Endothelial cell of umbilical vein (primary cell): ENCODE results near the gene SZT2. TPM values are rescaled to one million over a fixed set of nuclear protein-coding genes. Genes with fewer than 3 reads are reported as not detected.

Experiments used
- BruUV-seq: library from RNA; stranded (reverse); fragments of 400-500 nt; replicated peaks from 2 replicates; lab custom pipeline; 2021; lab: Mats Ljungman, UMichigan
- CTCF ChIA-PET: fragments of 300-600, 350-600 bp; sonication (Branson Sonifier 250); formaldehyde crosslinking; loops from one replicate; lab custom pipeline; 2021; ENCODE audit warnings: antibody characterized with exemption, inconsistent platforms; lab: Charles Lee
- POLR2A ChIA-PET: fragments of 300-600, 350-600 bp; sonication (Branson Sonifier 250); formaldehyde crosslinking; loops from one replicate; lab custom pipeline; 2021; ENCODE audit warnings: antibody characterized with exemption, inconsistent platforms; lab: Charles Lee
- DNase-seq: peaks from one replicate; pipeline ENCODE4 v3.0.0-alpha.2; 2011; ENCODE audit warnings: low read depth, low spot score
- FAIRE-seq: peaks from 2 replicates; lab custom pipeline; 2011; peaks lifted over from hg19 to GRCh38; lab: Jason Lieb, UNC
- H2AFZ ChIP-seq: 2 replicates; pipeline ENCODE4 v1.6.0; 2012; ENCODE audit warnings: low read depth, low read length, control low read depth, inconsistent platforms
- H3K27ac ChIP-seq: 2 replicates; pipeline ENCODE4 v1.5.1; 2011; ENCODE audit warnings: low read depth, mild to moderate bottlenecking, control low read depth, low read length, moderate library complexity; ENCODE audit not compliant: insufficient read depth
- H3K27me3 ChIP-seq, 2 experiments: 2 replicates each; pipeline versions ENCODE4 v1.6.0 to v1.6.1; 2011; ENCODE audit warnings: low read length in 2 of 2, mixed read lengths in 1 of 2; ENCODE audit not compliant: control insufficient read depth in 2 of 2, insufficient read depth in 2 of 2
- H3K36me3 ChIP-seq, 2 experiments: 2 replicates in 1 of 2; 3 replicates in 1 of 2; pipeline ENCODE4 v1.5.1; 2011; ENCODE audit warnings: low read length in 2 of 2, mild to moderate bottlenecking in 1 of 2, moderate library complexity in 1 of 2; ENCODE audit not compliant: control insufficient read depth in 2 of 2, insufficient read depth in 2 of 2; ENCODE audit errors: extremely low read depth in 1 of 2
- H3K4me1 ChIP-seq: 3 replicates; pipeline ENCODE4 v1.5.1; 2011; ENCODE audit warnings: mild to moderate bottlenecking, low read length; ENCODE audit not compliant: control insufficient read depth, insufficient read depth; ENCODE audit errors: extremely low read depth
- H3K4me2 ChIP-seq: 2 replicates; pipeline ENCODE4 v1.6.1; 2011; ENCODE audit warnings: low read length, control low read depth, mixed read lengths; ENCODE audit not compliant: insufficient read depth
- H3K4me3 ChIP-seq, 3 experiments: fragments of 200-600 bp in 1 of 3; sonication (generic), shearing (Covaris generic) in 1 of 3; replicated peaks in 1 of 3; 2 replicates each; pipeline ENCODE4 v1.5.1; 2011 to 2016; ENCODE audit warnings: control low read depth in 3 of 3, low read length in 3 of 3, mild to moderate bottlenecking in 2 of 3, inconsistent platforms in 1 of 3, low read depth in 1 of 3, moderate library complexity in 1 of 3; ENCODE audit not compliant: insufficient read depth in 1 of 3
- H3K79me2 ChIP-seq: 2 replicates; pipeline ENCODE4 v1.6.0; 2012; ENCODE audit warnings: low read length, inconsistent platforms; ENCODE audit not compliant: control insufficient read depth, insufficient read depth
- H3K9ac ChIP-seq: replicated peaks from 2 replicates; pipeline ENCODE3; 2011; ENCODE audit warnings: low read length, control low read depth; ENCODE audit not compliant: insufficient read depth; ENCODE audit errors: extremely low read depth
- H3K9me1 ChIP-seq: replicated peaks from 3 replicates; pipeline ENCODE4 v1.6.0; 2011; ENCODE audit warnings: mild to moderate bottlenecking, low read length; ENCODE audit not compliant: control insufficient read depth, insufficient read depth; ENCODE audit errors: extremely low read depth
- H3K9me3 ChIP-seq: replicated peaks from 2 replicates; pipeline ENCODE4 v1.5.1; 2012; ENCODE audit warnings: low read length, inconsistent platforms; ENCODE audit not compliant: control insufficient read depth, insufficient read depth
- H4K20me1 ChIP-seq: replicated peaks from 2 replicates; pipeline ENCODE3; 2011; ENCODE audit warnings: mild to moderate bottlenecking, low read length; ENCODE audit not compliant: control insufficient read depth, insufficient read depth; ENCODE audit errors: extremely low read depth
- EZH2 ChIP-seq: IDR thresholded peaks from 2 replicates; pipeline ENCODE4 v1.6.1; 2012; ENCODE audit warnings: borderline replicate concordance, low read depth, mild to moderate bottlenecking, moderate library complexity, low read length, inconsistent platforms; ENCODE audit not compliant: severe bottlenecking
- FOS ChIP-seq: IDR thresholded peaks from 2 replicates; pipeline ENCODE4 v1.6.1; 2011; ENCODE audit warnings: mild to moderate bottlenecking, low read length, moderate library complexity, borderline replicate concordance; ENCODE audit not compliant: insufficient read depth
- GATA2 ChIP-seq: IDR thresholded peaks from 2 replicates; pipeline ENCODE4 v1.7.0; 2011; ENCODE audit warnings: low read depth, mild to moderate bottlenecking, moderate library complexity, mixed read lengths, low read length; ENCODE audit not compliant: insufficient read length, insufficient read depth
- JUN ChIP-seq: IDR thresholded peaks from 2 replicates; pipeline ENCODE4 v1.6.1; 2011; ENCODE audit warnings: borderline replicate concordance, low read depth; ENCODE audit not compliant: insufficient read length, insufficient read depth
- POLR2A ChIP-seq: IDR thresholded peaks from 2 replicates; pipeline ENCODE4 v1.6.1; 2012; ENCODE audit warnings: low read depth, mild to moderate bottlenecking, control low read depth, low read length
- dilution Hi-C: fragments of 300-500 bp; cut with MboI; formaldehyde crosslinking; loops from one replicate; pipeline ENCODE4 v1.15.0; 2019; ENCODE audit warnings: low sequenced_read_pairs; ENCODE audit not compliant: extremely low pct_ligation_motif_present
- intact Hi-C: fragments of 100-400 bp; cut with micrococcal nuclease; formaldehyde crosslinking; loops from one replicate; pipeline ENCODE4 v1.10.0; 2022
- polyA plus RNA-seq, 4 experiments: library from polyadenylated mRNA; depleted of rRNA in 3 of 4; stranded (reverse) in 3 of 4; unstranded in 1 of 4; fragments of >200 nt; gene quantifications; 2 replicates each; pipeline versions ENCODE4 v1.2.1 to v1.2.3, GENCODE V29; 2011 to 2012; ENCODE audit warnings: missing spikeins in 1 of 4
- total RNA-seq: library from RNA; stranded (reverse); gene quantifications from 2 replicates; pipeline ENCODE4 v1.2.3, GENCODE V29; 2021
- TF ChIP-seq, protein P1 (sequence below), 2 donors: IDR thresholded peaks; 1 replicate in 1 of 2; 2 replicates in 1 of 2; pipeline ENCODE4 v1.5.1; 2011; ENCODE audit warnings: low read length in 2 of 2, mild to moderate bottlenecking in 2 of 2, moderate library complexity in 2 of 2, control low read depth in 1 of 2, inconsistent platforms in 1 of 2, low read depth in 1 of 2; ENCODE audit not compliant: insufficient read depth in 1 of 2; ENCODE audit errors: extremely low read depth in 1 of 2
- TF ChIP-seq, protein P2 (sequence below): IDR thresholded peaks from 2 replicates; pipeline ENCODE4 v1.6.1; 2011; ENCODE audit not compliant: insufficient read depth, insufficient read length

SZT2 gene
- total and polyA plus RNA-seq, 2 donors (not counting 3 experiments of a cell fraction or from before 2014, with no cell fraction given) = 11.4 to 49.9 TPM

DNA sequence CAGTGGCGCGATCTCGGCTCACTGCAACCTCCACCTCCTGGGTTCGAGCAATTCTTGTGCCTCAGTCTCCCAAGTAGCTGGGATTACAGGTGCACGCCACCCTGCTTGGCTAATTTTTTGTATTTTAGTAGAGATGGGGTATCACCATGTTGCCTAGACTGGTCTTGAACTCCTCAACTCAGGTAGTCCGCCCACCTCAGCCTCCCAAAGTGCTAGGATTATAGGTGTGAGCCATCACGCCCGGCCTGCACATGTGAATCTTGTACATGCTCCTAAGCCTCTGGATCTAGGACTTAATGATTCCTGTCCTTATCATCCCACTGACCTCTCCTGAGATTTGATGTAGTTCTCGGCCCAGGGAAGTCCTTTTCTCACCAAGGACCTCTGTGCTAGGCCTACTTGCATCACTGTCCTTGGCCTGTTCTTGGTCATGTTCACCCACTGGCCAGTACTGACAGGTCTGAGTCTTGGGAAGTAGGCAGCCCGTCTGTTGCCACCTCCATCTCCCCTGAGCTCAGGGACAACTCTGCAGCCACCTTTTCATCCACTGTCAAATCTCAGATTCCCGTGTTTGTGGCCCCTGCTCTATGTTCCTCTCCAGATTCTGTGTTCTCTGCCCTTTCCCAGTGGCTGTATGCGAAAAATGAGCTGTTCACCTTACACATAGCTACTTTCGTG, 54.6 kb downstream of the SZT2 start:
- H3K4me2 ChIP-seq = no peak overlapping the region
- H3K27me3 ChIP-seq = no peaks in the 10 kb centered on the region
- ChIA-PET POLR2A (interaction anchor here (0.7 to 1.0 kb wide), 3 partner anchors 10 to 206 kb away, joined by 3 read pairs; partner anchors contain the start of genes HYI and KDM4A), CTCF (interaction anchor here (1.2 to 1.7 kb wide), 3 partner anchors 10 to 217 kb away, joined by 3 to 8 read pairs (median 7); partner anchors contain the start of gene HYI)
- no peaks in the 10 kb centered on the region for H3K79me2 ChIP-seq
- H3K27ac ChIP-seq = no peak overlapping the region
- no peak overlapping the region for H3K9ac ChIP-seq
- H2AFZ ChIP-seq = no peak overlapping the region
- peaks cover 0 to 29% of the 10 kb centered on the region in 2 experiments for H3K36me3 ChIP-seq
- BruUV-seq = no TSS peak
- no peaks in the 10 kb centered on the region for H3K4me1 ChIP-seq
- DNase-seq (no peak), FAIRE-seq (no peak)
- H3K9me3 ChIP-seq = no peaks in the 10 kb centered on the region
- intact Hi-C loops = loop anchor here (5.0 kb wide), 1 partner anchor 33 kb away; no protein-coding TSS in a partner anchor
- H3K9me1 ChIP-seq = no peaks in the 10 kb centered on the region
- H4K20me1 ChIP-seq = no peaks in the 10 kb centered on the region
- dilution Hi-C loops = no loop called here
- H3K4me3 ChIP-seq = no peak overlapping the region
- TF ChIP-seq POLR2A = peak; percentile 81
- TF ChIP-seq, protein P1, sequence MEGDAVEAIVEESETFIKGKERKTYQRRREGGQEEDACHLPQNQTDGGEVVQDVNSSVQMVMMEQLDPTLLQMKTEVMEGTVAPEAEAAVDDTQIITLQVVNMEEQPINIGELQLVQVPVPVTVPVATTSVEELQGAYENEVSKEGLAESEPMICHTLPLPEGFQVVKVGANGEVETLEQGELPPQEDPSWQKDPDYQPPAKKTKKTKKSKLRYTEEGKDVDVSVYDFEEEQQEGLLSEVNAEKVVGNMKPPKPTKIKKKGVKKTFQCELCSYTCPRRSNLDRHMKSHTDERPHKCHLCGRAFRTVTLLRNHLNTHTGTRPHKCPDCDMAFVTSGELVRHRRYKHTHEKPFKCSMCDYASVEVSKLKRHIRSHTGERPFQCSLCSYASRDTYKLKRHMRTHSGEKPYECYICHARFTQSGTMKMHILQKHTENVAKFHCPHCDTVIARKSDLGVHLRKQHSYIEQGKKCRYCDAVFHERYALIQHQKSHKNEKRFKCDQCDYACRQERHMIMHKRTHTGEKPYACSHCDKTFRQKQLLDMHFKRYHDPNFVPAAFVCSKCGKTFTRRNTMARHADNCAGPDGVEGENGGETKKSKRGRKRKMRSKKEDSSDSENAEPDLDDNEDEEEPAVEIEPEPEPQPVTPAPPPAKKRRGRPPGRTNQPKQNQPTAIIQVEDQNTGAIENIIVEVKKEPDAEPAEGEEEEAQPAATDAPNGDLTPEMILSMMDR (IDR thresholded peaks at IDR 0.05; ENCODE audit: extremely low read depth in 1 of 2, insufficient read depth in 1 of 2, low read depth in 1 of 2, low read length in 2 of 2) = no peak

DNA sequence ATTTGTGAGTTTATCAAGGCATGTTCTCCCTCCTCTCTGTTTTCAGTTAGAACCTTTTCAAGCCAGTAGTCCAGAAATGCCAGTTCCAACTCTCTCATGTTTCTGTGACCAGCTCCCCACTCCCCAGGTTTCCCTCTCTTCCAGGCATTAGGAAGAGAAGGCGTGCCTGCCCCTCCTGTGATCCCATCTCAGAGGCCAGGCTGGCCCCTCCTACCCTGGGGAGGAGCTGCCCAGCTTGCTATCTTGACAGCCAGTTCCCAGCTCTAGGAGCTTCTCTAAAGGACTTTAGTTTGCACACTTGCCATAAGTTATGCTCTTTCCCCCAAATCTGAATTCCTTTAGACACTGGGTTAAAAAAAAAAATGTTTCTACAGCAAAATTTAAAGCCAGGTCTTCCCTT, 55.1 kb downstream of the SZT2 start:
- H3K9ac ChIP-seq = no peak overlapping the region
- no peaks in the 10 kb centered on the region for H3K9me3 ChIP-seq
- CTCF ChIA-PET = interaction anchor here (0.9 to 1.7 kb wide), 4 partner anchors 9 to 218 kb away, joined by 3 to 8 read pairs (median 5); partner anchors contain the start of gene HYI
- no peak overlapping the region for H3K4me2 ChIP-seq
- H4K20me1 ChIP-seq = no peaks in the 10 kb centered on the region
- H3K27ac ChIP-seq = no peak overlapping the region
- POLR2A ChIA-PET = interaction anchor here (0.5 to 1.0 kb wide), 4 partner anchors 9 to 205 kb away, joined by 3 to 5 read pairs (median 3); partner anchors contain the start of genes HYI and KDM4A
- H3K4me1 ChIP-seq = peaks cover 2% of the 10 kb centered on the region
- no TSS peak for BruUV-seq
- peaks cover 4 to 34% of the 10 kb centered on the region in 2 experiments for H3K36me3 ChIP-seq
- no peaks in the 10 kb centered on the region for H3K79me2 ChIP-seq
- no peak overlapping the region for H3K4me3 ChIP-seq
- DNase-seq = peak; percentile 47
- dilution Hi-C loops = no loop called here
- FAIRE-seq = peak; percentile 66
- TF ChIP-seq, protein P2, sequence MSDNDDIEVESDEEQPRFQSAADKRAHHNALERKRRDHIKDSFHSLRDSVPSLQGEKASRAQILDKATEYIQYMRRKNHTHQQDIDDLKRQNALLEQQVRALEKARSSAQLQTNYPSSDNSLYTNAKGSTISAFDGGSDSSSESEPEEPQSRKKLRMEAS = no peak
- TF ChIP-seq JUN (no peak), GATA2 (no peak), EZH2 (no peak), FOS (no peak), POLR2A (no peak)
- TF ChIP-seq, protein P1 (IDR thresholded peaks at IDR 0.05; ENCODE audit: extremely low read depth in 1 of 2, insufficient read depth in 1 of 2, low read depth in 1 of 2, low read length in 2 of 2) = no peak
- H3K9me1 ChIP-seq = no peaks in the 10 kb centered on the region
- H3K27me3 ChIP-seq = no peaks in the 10 kb centered on the region
- no peak overlapping the region for H2AFZ ChIP-seq
- intact Hi-C loops = loop anchor here (5.0 kb wide), 1 partner anchor 32 kb away; no protein-coding TSS in a partner anchor
